Neural cell (in vitro differentiated cells): Measurements from ENCODE around the gene RALB. TPM values are rescaled to one million over a fixed set of nuclear protein-coding genes. Genes with fewer than 3 reads are reported as not detected.

Source experiments
- H2AFZ ChIP-seq: fragments of 200-600, 300-800 bp; sonication (generic), shearing (Covaris generic); 2 replicates; pipeline ENCODE4 v1.6.0; 2014; ENCODE audit warnings: low read depth, mild to moderate bottlenecking, antibody characterized with exemption, low read length, moderate library complexity
- H3F3A ChIP-seq: fragments of 200-600 bp; shearing (Covaris generic); 2 replicates; pipeline ENCODE4 v1.6.1; 2016; ENCODE audit warnings: mild to moderate bottlenecking, moderate library complexity, mixed read lengths, antibody characterized with exemption, low read length; ENCODE audit not compliant: insufficient read depth, poor library complexity, severe bottlenecking
- H3K27ac ChIP-seq: fragments of 200-600, 300-800 bp; sonication (generic), shearing (Covaris generic); 2 replicates; pipeline ENCODE4 v1.5.1; 2014; ENCODE audit warnings: mild to moderate bottlenecking, low read length, moderate library complexity
- H3K27me3 ChIP-seq: fragments of 300-800, 200-600 bp; sonication (generic), shearing (Covaris generic); 2 replicates; pipeline ENCODE4 v1.6.0; 2014; ENCODE audit warnings: mild to moderate bottlenecking, low read depth, low read length, moderate library complexity; ENCODE audit not compliant: insufficient read depth
- H3K36me3 ChIP-seq: fragments of 300-800, 200-600 bp; sonication (generic), shearing (Covaris generic); 2 replicates; pipeline ENCODE4 v1.5.1; 2014; ENCODE audit warnings: mild to moderate bottlenecking, antibody characterized with exemption, low read length, moderate library complexity; ENCODE audit not compliant: insufficient read depth
- H3K4me2 ChIP-seq: fragments of 300-800, 200-600 bp; sonication (generic), shearing (Covaris generic); 2 replicates; pipeline ENCODE4 v1.6.0; 2014; ENCODE audit warnings: mild to moderate bottlenecking, low read length
- H3K4me3 ChIP-seq: fragments of 300-800, 200-600 bp; sonication (generic), shearing (Covaris generic); 2 replicates; pipeline ENCODE4 v1.5.1; 2014; ENCODE audit warnings: mild to moderate bottlenecking, low read length, moderate library complexity
- H3K79me2 ChIP-seq: fragments of 200-600 bp; shearing (Covaris generic); replicated peaks from 2 replicates; pipeline ENCODE4 v1.6.0; 2014; ENCODE audit warnings: mild to moderate bottlenecking, low read length, moderate library complexity; ENCODE audit not compliant: insufficient read depth
- H3K9ac ChIP-seq: fragments of 300-800, 200-600 bp; sonication (generic), shearing (Covaris generic); 2 replicates; pipeline ENCODE4 v1.6.1; 2016; ENCODE audit warnings: mild to moderate bottlenecking, low read length, mixed read lengths
- H3K9me2 ChIP-seq: fragments of 200-600 bp; shearing (Covaris generic); 2 replicates; pipeline ENCODE4 v1.6.1; 2016; ENCODE audit warnings: mild to moderate bottlenecking, low read length, mixed read lengths; ENCODE audit not compliant: insufficient read depth
- H3K9me3 ChIP-seq: fragments of 200-600, 300-800 bp; sonication (generic), shearing (Covaris generic); 2 replicates; pipeline ENCODE4 v1.6.1; 2016; ENCODE audit warnings: mild to moderate bottlenecking, mixed run types, low read length, moderate library complexity, mixed read lengths
- H4K20me1 ChIP-seq: fragments of 200-600 bp; shearing (Covaris generic); 2 replicates; pipeline ENCODE4 v1.6.1; 2016; ENCODE audit warnings: mild to moderate bottlenecking, mixed run types; ENCODE audit not compliant: insufficient read depth
- EP300 ChIP-seq: fragments of 450-650 bp; conservative IDR thresholded peaks from 2 replicates; pipeline ENCODE4 v1.6.1; 2014; ENCODE audit warnings: antibody characterized with exemption, mild to moderate bottlenecking, moderate library complexity; ENCODE audit not compliant: poor library complexity, severe bottlenecking
- EZH2 ChIP-seq: fragments of 200-600, 300-800 bp; shearing (Covaris generic), sonication (generic); IDR thresholded peaks from 2 replicates; pipeline ENCODE4 v1.6.1; 2014; ENCODE audit warnings: antibody characterized with exemption, low read length, borderline replicate concordance, mild to moderate bottlenecking; ENCODE audit not compliant: insufficient read depth, poor library complexity, severe bottlenecking
- MXI1 ChIP-seq: fragments of 450-650 bp; conservative IDR thresholded peaks from 2 replicates; pipeline ENCODE4 v1.6.1; 2014; ENCODE audit warnings: antibody characterized with exemption, mild to moderate bottlenecking; ENCODE audit not compliant: poor library complexity, severe bottlenecking
- POLR2AphosphoS5 ChIP-seq: IDR thresholded peaks from 2 replicates; pipeline ENCODE4 v1.6.1; 2012
- RAD21 ChIP-seq: fragments of 450-650 bp; conservative IDR thresholded peaks from 2 replicates; pipeline ENCODE4 v1.6.1; 2014; ENCODE audit warnings: antibody characterized with exemption, mild to moderate bottlenecking, moderate library complexity
- SMC3 ChIP-seq: fragments of 450-650 bp; conservative IDR thresholded peaks from 2 replicates; pipeline ENCODE4 v1.6.1; 2014; ENCODE audit warnings: antibody characterized with exemption, mild to moderate bottlenecking, moderate library complexity; ENCODE audit not compliant: poor library complexity
- TAF1 ChIP-seq: IDR thresholded peaks from 2 replicates; pipeline ENCODE4 v1.6.1; 2012; ENCODE audit warnings: low read depth
- polyA plus RNA-seq: library from polyadenylated mRNA; depleted of rRNA; stranded (reverse); fragments of >200 nt; gene quantifications from 2 replicates; pipeline ENCODE4 v1.2.3, GENCODE V29; 2014
- TF ChIP-seq, protein P1 (sequence below): fragments of 450-650 bp; IDR thresholded peaks from 2 replicates; pipeline ENCODE4 v1.5.1; 2014; ENCODE audit warnings: antibody characterized with exemption, mild to moderate bottlenecking, moderate library complexity; ENCODE audit not compliant: poor library complexity, severe bottlenecking
- TF ChIP-seq, protein P2 (sequence below): IDR thresholded peaks from 2 replicates; pipeline ENCODE4 v1.6.1; 2012; ENCODE audit warnings: borderline replicate concordance

The RALB gene
- polyA plus RNA-seq, 1 donor from 2014 or later: 50.6 TPM

DNA sequence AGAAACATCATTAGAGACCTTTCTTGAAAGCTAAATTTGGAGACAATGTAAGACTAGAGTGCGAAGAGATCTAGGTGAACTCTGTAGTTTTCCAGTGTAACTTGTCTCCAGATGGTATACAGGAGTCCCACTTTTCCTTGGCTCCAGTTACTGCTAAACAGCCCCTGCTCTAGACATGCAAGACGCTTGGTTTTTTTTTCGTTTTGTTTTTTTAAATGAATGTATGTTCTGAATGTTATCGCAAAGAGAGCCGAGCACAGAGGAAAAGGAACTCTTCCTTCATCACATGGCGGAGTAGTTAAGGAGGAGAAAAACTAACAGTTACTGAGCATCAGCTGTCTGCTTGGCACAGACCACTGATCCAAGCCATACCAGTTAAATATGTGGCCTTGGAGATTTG, 2.4 kb downstream of the RALB start:
- Histone ChIP-seq H3K36me3 (no peaks in the 10 kb centered on the region), H3K79me2 (peaks cover 21% of the 10 kb centered on the region), H3K9ac (no peak overlapping the region), H3K9me3 (no peaks in the 10 kb centered on the region), H2AFZ (no peak overlapping the region), H3K4me2 (no peak overlapping the region), H3K4me3 (no peak overlapping the region), H3K9me2 (no peaks in the 10 kb centered on the region), H3K27me3 (no peaks in the 10 kb centered on the region), H3K27ac (no peak overlapping the region), H4K20me1 (no peaks in the 10 kb centered on the region), H3F3A (no peaks in the 10 kb centered on the region)
- TF ChIP-seq, protein P1, sequence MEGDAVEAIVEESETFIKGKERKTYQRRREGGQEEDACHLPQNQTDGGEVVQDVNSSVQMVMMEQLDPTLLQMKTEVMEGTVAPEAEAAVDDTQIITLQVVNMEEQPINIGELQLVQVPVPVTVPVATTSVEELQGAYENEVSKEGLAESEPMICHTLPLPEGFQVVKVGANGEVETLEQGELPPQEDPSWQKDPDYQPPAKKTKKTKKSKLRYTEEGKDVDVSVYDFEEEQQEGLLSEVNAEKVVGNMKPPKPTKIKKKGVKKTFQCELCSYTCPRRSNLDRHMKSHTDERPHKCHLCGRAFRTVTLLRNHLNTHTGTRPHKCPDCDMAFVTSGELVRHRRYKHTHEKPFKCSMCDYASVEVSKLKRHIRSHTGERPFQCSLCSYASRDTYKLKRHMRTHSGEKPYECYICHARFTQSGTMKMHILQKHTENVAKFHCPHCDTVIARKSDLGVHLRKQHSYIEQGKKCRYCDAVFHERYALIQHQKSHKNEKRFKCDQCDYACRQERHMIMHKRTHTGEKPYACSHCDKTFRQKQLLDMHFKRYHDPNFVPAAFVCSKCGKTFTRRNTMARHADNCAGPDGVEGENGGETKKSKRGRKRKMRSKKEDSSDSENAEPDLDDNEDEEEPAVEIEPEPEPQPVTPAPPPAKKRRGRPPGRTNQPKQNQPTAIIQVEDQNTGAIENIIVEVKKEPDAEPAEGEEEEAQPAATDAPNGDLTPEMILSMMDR: no peak
- TF ChIP-seq EZH2 (no peak), MXI1 (no peak), RAD21 (no peak), POLR2AphosphoS5 (no peak), EP300 (no peak), SMC3 (no peak), TAF1 (no peak)
- TF ChIP-seq, protein P2, sequence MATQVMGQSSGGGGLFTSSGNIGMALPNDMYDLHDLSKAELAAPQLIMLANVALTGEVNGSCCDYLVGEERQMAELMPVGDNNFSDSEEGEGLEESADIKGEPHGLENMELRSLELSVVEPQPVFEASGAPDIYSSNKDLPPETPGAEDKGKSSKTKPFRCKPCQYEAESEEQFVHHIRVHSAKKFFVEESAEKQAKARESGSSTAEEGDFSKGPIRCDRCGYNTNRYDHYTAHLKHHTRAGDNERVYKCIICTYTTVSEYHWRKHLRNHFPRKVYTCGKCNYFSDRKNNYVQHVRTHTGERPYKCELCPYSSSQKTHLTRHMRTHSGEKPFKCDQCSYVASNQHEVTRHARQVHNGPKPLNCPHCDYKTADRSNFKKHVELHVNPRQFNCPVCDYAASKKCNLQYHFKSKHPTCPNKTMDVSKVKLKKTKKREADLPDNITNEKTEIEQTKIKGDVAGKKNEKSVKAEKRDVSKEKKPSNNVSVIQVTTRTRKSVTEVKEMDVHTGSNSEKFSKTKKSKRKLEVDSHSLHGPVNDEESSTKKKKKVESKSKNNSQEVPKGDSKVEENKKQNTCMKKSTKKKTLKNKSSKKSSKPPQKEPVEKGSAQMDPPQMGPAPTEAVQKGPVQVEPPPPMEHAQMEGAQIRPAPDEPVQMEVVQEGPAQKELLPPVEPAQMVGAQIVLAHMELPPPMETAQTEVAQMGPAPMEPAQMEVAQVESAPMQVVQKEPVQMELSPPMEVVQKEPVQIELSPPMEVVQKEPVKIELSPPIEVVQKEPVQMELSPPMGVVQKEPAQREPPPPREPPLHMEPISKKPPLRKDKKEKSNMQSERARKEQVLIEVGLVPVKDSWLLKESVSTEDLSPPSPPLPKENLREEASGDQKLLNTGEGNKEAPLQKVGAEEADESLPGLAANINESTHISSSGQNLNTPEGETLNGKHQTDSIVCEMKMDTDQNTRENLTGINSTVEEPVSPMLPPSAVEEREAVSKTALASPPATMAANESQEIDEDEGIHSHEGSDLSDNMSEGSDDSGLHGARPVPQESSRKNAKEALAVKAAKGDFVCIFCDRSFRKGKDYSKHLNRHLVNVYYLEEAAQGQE: no peak

DNA sequence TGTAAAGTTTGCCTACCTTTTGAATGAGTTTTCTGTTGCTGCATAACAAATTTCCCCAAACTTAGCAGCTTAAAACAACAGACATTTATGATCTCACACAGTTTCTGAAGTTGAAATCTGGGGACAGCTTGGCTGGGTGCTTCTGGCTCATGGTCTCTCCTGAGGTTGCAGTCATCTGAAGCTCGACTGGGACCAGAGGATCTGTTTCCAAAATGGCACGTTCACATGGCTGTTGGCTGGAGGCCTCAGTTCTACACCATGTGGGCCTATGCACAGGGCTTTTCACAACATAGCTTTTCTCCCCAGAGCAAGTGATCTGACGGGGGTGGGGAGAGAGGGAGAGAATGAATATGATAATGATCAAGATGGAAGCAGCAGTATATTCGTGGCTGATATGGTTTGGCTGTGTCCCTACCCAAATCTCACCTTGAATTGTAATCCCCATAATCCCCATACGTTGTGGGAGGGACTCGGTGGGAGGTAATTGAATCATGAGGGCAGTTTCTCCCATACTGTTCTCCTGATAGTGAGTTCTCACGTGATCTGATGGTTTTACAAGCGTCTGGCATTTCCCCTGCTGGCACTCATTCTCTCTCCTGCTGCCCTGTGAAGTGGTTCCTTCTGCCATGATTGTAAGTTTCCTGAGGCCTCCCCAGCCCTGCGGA, 3.5 kb downstream of the RALB start:
- Histone ChIP-seq H3K4me2 (no peak overlapping the region), H3K9me2 (no peaks in the 10 kb centered on the region), H3K9ac (no peak overlapping the region), H4K20me1 (no peaks in the 10 kb centered on the region), H3K36me3 (no peaks in the 10 kb centered on the region), H3F3A (no peaks in the 10 kb centered on the region), H3K27me3 (no peaks in the 10 kb centered on the region), H3K79me2 (peaks cover 21% of the 10 kb centered on the region), H3K9me3 (no peaks in the 10 kb centered on the region), H3K27ac (no peak overlapping the region), H2AFZ (no peak overlapping the region), H3K4me3 (no peak overlapping the region)
- TF ChIP-seq SMC3 (no peak), EZH2 (no peak), RAD21 (no peak), EP300 (no peak), TAF1 (no peak), POLR2AphosphoS5 (no peak), MXI1 (no peak)
- TF ChIP-seq, protein P1: no peak
- TF ChIP-seq, protein P2: no peak
